CD8-positive, alpha-beta memory T cell (primary cell): ENCODE measurements around the gene RIN3. TPM values are rescaled to one million over a fixed set of nuclear protein-coding genes. Genes with fewer than 3 reads are reported as not detected.
A peak's percentile ranks its signal among the peaks of the same experiment; 100 is the strongest.

Experiments used
- CTCF ChIA-PET: fragments of 350-600 bp; sonication (Branson Sonifier 250); formaldehyde crosslinking; loops from one replicate; lab custom pipeline; 2021; ENCODE audit warnings: antibody characterized with exemption; lab: Charles Lee
- POLR2A ChIA-PET: fragments of 350-600 bp; sonication (Branson Sonifier 250); formaldehyde crosslinking; loops from one replicate; lab custom pipeline; 2021; ENCODE audit warnings: antibody characterized with exemption; lab: Charles Lee
- DNase-seq, 5 donors: peaks; one replicate each; pipeline versions ENCODE4 v3.0.0 to v3.0.0-alpha.2; 2020 to 2022; ENCODE audit warnings: mixed read lengths in 1 of 5
- H3K27ac ChIP-seq: one replicate; pipeline ENCODE4 v1.7.0; 2013; ENCODE audit warnings: low read depth, mild to moderate bottlenecking, low read length, moderate library complexity
- H3K27me3 ChIP-seq: 2 replicates; pipeline ENCODE4 v1.7.0; 2013; ENCODE audit warnings: low read length, mild to moderate bottlenecking; ENCODE audit not compliant: insufficient read depth, poor library complexity, severe bottlenecking
- H3K36me3 ChIP-seq: 2 replicates; pipeline ENCODE4 v1.7.0; 2013; ENCODE audit warnings: mild to moderate bottlenecking, low read length, moderate library complexity; ENCODE audit not compliant: insufficient read depth
- H3K4me1 ChIP-seq: 2 replicates; pipeline ENCODE4 v1.7.0; 2013; ENCODE audit warnings: mild to moderate bottlenecking, low read length, moderate library complexity; ENCODE audit not compliant: insufficient read depth
- H3K4me3 ChIP-seq: 2 replicates; pipeline ENCODE4 v1.7.0; 2013; ENCODE audit warnings: mild to moderate bottlenecking, low read length
- H3K9me3 ChIP-seq: 2 replicates; pipeline ENCODE4 v1.7.0; 2013; ENCODE audit warnings: mild to moderate bottlenecking, low read length
- H3K27ac Mint-ChIP-seq, 8 donors: one replicate each; pipeline ENCODE4 v1.8.0; 2020 to 2021; ENCODE audit warnings: mixed read lengths in 8 of 8, mild to moderate bottlenecking in 6 of 8, inconsistent platforms in 3 of 8, moderate library complexity in 3 of 8
- H3K27me3 Mint-ChIP-seq, 2 donors: one replicate each; pipeline ENCODE4 v1.8.0; 2020 to 2021; ENCODE audit warnings: mixed read lengths in 2 of 2, mild to moderate bottlenecking in 1 of 2, moderate library complexity in 1 of 2
- H3K36me3 Mint-ChIP-seq, 3 donors: one replicate each; pipeline ENCODE4 v1.8.0; 2020 to 2021; ENCODE audit warnings: mixed read lengths in 3 of 3, inconsistent platforms in 1 of 3, mild to moderate bottlenecking in 1 of 3
- H3K4me1 Mint-ChIP-seq, 3 donors: one replicate each; pipeline ENCODE4 v1.8.0; 2020 to 2021; ENCODE audit warnings: mixed read lengths in 3 of 3, inconsistent platforms in 1 of 3, mild to moderate bottlenecking in 1 of 3
- H3K4me3 Mint-ChIP-seq, 7 donors: one replicate each; pipeline ENCODE4 v1.8.0; 2020 to 2021; ENCODE audit warnings: mixed read lengths in 7 of 7, mild to moderate bottlenecking in 6 of 7, moderate library complexity in 4 of 7, inconsistent platforms in 2 of 7
- H3K9me3 Mint-ChIP-seq, 5 donors: one replicate each; pipeline ENCODE4 v1.8.0; 2020 to 2022; ENCODE audit warnings: mixed read lengths in 5 of 5, mild to moderate bottlenecking in 3 of 5, moderate library complexity in 2 of 5, inconsistent platforms in 1 of 5
- polyA plus RNA-seq: library from polyadenylated mRNA; unstranded; fragments of 300-500 nt; fragmentation: Illumina TruSeq; gene quantifications from one replicate; pipeline ENCODE4 v1.2.3, GENCODE V29; 2021
- total RNA-seq, 2 experiments: library from RNA; stranded (reverse); gene quantifications; one replicate each; pipeline ENCODE4 v1.2.3, GENCODE V29; 2021

RIN3 gene
- total and polyA plus RNA-seq, 3 experiments from 2014 or later: 31.9 to 47.4 (median 46.0) TPM

DNA sequence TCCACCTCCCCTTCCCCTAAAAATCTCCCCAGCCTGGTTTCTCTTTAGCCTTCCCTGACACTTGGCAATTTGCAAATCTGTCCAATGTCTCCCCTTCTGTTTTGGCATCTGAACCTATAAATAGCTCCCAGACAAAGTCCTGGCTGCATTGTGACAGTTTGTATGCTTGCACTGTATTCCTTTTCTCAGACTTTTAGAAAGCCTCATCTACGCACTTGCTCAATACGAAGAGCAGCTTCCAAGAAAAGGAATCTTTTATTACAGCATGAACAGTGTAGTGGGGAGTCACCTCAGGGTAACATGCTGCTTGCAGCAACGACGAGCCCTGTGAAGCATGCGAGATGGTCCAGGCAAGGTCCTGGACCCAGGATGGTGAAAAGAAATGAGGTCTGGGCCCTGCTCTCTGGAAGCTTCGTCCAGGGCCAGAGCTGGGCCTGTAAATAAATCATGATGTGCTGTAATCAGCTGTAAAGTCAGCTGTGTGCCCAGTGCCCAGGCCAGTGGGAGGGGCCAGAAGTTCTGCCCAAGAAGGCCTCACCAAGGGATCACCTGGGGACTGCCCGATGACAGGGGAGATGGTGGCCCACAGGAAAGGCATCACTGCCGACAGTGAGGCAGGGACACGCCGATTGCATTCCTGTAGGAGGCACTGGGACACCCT lies 88.3 kb downstream of the RIN3 start:
- peaks cover 12 to 57% (median 42%) of the 10 kb centered on the region in 3 donors for H3K4me1 Mint-ChIP-seq
- H3K9me3 Mint-ChIP-seq: no peaks in the 10 kb centered on the region
- H3K4me1 ChIP-seq: peaks cover 13% of the 10 kb centered on the region
- peak overlapping the region in 3 of 8 donors; percentile 51 to 68 (median 62) for H3K27ac Mint-ChIP-seq
- no peaks in the 10 kb centered on the region for H3K36me3 ChIP-seq
- ChIA-PET CTCF (interaction anchor here (1.3 to 2.2 kb wide), 3 partner anchors 12 to 79 kb away, joined by 3 to 11 read pairs (median 6); no protein-coding TSS in a partner anchor), POLR2A (no interaction called here)
- H3K36me3 Mint-ChIP-seq: peaks cover 0 to 24% (median 3%) of the 10 kb centered on the region in 3 donors
- no peak overlapping the region for H3K4me3 ChIP-seq
- H3K9me3 ChIP-seq: no peaks in the 10 kb centered on the region
- peak overlapping the region in 1 of 7 donors; percentile 25 for H3K4me3 Mint-ChIP-seq
- no peaks in the 10 kb centered on the region for H3K27me3 ChIP-seq
- DNase-seq: no peak
- H3K27me3 Mint-ChIP-seq: no peaks in the 10 kb centered on the region
- no peak overlapping the region for H3K27ac ChIP-seq

DNA sequence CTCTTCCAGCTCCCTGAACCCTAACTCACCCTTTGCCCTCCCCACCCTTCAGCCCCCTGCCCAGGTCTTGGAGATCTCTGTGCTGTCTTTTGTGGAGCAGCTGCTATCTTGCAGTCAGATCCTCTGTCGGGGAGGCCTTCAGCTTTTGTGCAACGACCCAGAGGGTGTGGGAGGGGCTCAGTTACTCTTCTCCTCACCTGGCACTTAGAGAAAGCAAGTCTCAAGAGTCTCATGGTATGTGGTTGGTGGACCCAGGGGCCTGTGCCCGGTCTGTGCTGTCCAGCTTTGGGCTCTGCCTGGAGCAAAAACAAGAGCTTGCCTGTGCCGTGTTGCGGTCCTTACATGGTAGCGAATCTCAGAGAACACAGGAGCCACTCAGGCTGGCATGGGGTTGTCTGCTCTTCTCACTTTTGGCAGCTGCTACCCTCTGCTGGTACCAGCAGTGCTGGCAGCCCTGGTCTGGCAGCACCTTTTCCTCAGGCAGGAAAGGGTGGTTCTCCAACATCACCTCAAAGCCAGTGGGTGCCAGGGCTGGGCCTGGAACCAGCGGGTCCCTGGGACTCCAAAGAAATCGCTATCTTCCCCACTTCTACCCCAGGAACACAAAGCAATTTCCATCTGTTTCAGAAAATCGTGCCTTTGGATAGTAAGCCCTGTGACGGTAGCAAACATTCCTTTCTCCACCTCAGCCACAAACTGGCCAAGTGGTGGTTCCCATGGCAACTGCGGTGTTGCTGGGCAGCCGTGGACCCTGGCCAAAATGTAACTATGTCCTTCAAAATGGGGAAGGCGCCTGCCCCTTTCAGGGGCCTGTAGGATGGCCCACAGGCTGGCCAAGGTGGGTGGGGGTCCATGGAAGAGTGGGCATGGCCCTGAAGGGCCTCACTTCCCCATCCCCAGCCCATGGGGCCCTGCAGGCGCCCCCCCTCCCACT lies 90.0 kb downstream of the RIN3 start:
- peaks cover 13% of the 10 kb centered on the region for H3K4me1 ChIP-seq
- H3K27ac Mint-ChIP-seq: peak overlapping the region in 5 of 8 donors; percentile 35 to 78 (median 61)
- no peaks in the 10 kb centered on the region for H3K27me3 Mint-ChIP-seq
- POLR2A ChIA-PET: interaction anchor here (0.6 kb wide), 1 partner anchor 495 kb away, joined by 4 read pairs; no protein-coding TSS in a partner anchor
- peak overlapping the region; percentile 34 for H3K4me3 ChIP-seq
- peak in 4 of 5 donors; percentile 35 to 76 (median 58) for DNase-seq
- H3K9me3 ChIP-seq: no peaks in the 10 kb centered on the region
- peak overlapping the region in 4 of 7 donors; percentile 11 to 61 (median 38) for H3K4me3 Mint-ChIP-seq
- no peak overlapping the region for H3K27ac ChIP-seq
- H3K36me3 Mint-ChIP-seq: peaks cover 0 to 15% (median 2%) of the 10 kb centered on the region in 3 donors
- H3K9me3 Mint-ChIP-seq: no peaks in the 10 kb centered on the region
- H3K4me1 Mint-ChIP-seq: peaks cover 12 to 54% (median 44%) of the 10 kb centered on the region in 3 donors
- no peaks in the 10 kb centered on the region for H3K27me3 ChIP-seq
- H3K36me3 ChIP-seq: no peaks in the 10 kb centered on the region
- CTCF ChIA-PET: interaction anchor here (0.6 to 2.2 kb wide), 13 partner anchors 9 to 514 kb away, joined by 3 to 11 read pairs (median 3); partner anchors contain the start of genes CPSF2 and NDUFB1

DNA sequence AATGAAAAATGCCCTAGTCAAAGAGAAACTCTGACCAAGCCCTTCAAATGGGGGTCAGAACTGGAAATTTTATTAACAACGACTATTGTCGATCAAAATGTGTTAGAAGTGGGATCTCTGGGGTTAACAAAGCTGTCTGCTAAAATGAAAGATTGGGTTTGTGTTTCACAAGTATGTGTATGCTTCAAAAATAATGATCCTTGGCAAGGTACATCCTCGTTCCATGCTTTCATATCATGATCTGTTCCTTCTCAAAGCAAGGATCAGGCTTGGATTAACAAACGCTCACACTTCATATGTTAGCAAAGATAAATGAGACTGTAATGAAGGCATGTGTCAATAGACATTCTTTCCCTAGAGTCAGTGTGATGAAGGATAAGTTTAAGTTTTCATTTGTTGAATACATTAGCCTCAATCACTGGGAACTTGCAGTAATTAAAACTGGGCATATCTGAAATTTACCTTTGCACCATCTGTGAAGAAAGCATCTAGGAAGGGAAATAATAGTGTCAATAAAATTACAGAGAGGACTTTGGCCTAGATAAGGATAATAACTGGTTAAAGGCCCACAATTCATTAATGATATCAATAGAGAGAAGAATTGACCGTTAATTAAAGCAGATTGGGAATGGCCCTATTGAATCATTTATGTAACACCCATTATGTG lies 91.8 kb downstream of the RIN3 start:
- Histone ChIP-seq H3K4me1 (peaks cover 26% of the 10 kb centered on the region), H3K36me3 (no peaks in the 10 kb centered on the region), H3K4me3 (no peak overlapping the region), H3K27me3 (no peaks in the 10 kb centered on the region), H3K27ac (no peak overlapping the region), H3K9me3 (no peaks in the 10 kb centered on the region)
- POLR2A ChIA-PET: no interaction called here
- Mint-ChIP-seq H3K9me3 (no peaks in the 10 kb centered on the region), H3K36me3 (peaks cover 0 to 11% (median 2%) of the 10 kb centered on the region in 3 donors), H3K4me1 (peaks cover 26 to 52% (median 50%) of the 10 kb centered on the region in 3 donors), H3K27ac (peak overlapping the region in 3 of 8 donors; percentile 27 to 85 (median 66)), H3K27me3 (no peaks in the 10 kb centered on the region), H3K4me3 (no peak overlapping the region)
- DNase-seq: no peak
- CTCF ChIA-PET: interaction anchor here (0.8 to 1.3 kb wide), 3 partner anchors 58 to 75 kb away, joined by 3 to 4 read pairs (median 3); no protein-coding TSS in a partner anchor

DNA sequence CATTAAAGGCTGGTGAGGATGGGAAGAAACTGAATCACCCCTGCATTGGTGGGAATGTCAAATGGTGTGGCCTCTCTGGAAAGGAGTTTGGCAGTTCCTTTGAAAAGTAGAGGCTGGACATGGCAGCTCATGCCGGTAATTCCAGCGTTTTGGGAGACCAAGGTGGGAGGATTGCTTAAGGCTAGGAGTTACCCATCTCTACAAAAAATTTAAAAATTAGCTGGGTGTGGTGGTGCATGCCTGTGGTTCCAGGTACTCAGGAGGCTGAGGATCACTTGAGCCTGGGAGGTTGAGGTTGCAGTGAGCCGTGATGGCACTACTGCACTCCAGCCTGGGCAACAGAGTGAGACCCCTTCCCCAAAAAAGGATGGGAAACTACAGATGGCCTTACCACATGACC lies 93.7 kb downstream of the RIN3 start:
- no peak overlapping the region for H3K27ac ChIP-seq
- H3K9me3 ChIP-seq: no peaks in the 10 kb centered on the region
- no peak overlapping the region for H3K4me3 ChIP-seq
- peaks cover 36 to 51% (median 42%) of the 10 kb centered on the region in 3 donors for H3K4me1 Mint-ChIP-seq
- ChIA-PET POLR2A (no interaction called here), CTCF (interaction anchor here (1.6 kb wide), 1 partner anchor 73 kb away, joined by 8 read pairs; no protein-coding TSS in a partner anchor)
- peaks cover 29% of the 10 kb centered on the region for H3K4me1 ChIP-seq
- peaks cover 5 to 22% (median 6%) of the 10 kb centered on the region in 3 donors for H3K36me3 Mint-ChIP-seq
- H3K9me3 Mint-ChIP-seq: no peaks in the 10 kb centered on the region
- H3K27me3 Mint-ChIP-seq: no peaks in the 10 kb centered on the region
- H3K27ac Mint-ChIP-seq: peak overlapping the region in 3 of 8 donors; percentile 12 to 32 (median 17)
- DNase-seq: no peak
- H3K4me3 Mint-ChIP-seq: no peak overlapping the region
- H3K36me3 ChIP-seq: no peaks in the 10 kb centered on the region
- no peaks in the 10 kb centered on the region for H3K27me3 ChIP-seq

DNA sequence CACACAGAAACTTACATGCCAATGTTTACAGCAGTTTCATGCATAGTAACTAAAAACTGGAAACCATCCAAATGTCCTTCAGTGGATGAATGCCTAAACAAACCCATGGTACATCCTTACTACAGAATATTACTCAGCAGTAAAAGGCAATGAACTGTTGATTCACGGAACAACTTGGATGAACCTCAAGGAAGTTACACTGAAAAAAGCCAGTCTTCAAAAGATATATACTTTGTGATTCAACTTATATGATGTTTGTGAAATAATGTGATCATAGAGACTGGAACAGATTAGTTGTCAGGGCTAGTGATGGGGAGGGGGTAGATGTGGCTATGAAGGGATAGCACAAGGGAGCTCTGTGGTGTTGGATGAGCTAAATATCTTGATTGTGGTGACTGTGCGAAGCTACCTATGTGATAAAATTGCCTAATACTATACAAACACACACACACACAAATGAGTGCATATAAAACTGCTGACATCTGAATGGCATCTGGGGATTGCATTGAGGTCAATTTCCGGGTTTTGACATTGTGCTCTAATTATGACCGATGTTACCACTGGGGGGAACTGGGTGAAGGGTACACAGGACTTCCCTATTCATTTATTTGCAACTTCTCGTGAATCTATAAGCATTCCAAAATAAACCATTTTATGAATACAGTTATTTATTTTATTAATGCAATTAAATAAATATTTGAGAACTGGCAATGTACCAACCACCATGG lies 94.3 kb downstream of the RIN3 start:
- POLR2A ChIA-PET: no interaction called here
- H3K4me3 Mint-ChIP-seq: no peak overlapping the region
- H3K36me3 Mint-ChIP-seq: peaks cover 5 to 22% (median 6%) of the 10 kb centered on the region in 3 donors
- H3K27me3 ChIP-seq: no peaks in the 10 kb centered on the region
- H3K4me1 Mint-ChIP-seq: peaks cover 41 to 54% (median 47%) of the 10 kb centered on the region in 3 donors
- no peaks in the 10 kb centered on the region for H3K36me3 ChIP-seq
- CTCF ChIA-PET: interaction anchor here (1.6 to 2.4 kb wide), 2 partner anchors 22 to 72 kb away, joined by 8 read pairs; no protein-coding TSS in a partner anchor
- peak overlapping the region in 5 of 8 donors; percentile 5 to 56 (median 15) for H3K27ac Mint-ChIP-seq
- peaks cover 32% of the 10 kb centered on the region for H3K4me1 ChIP-seq
- H3K4me3 ChIP-seq: no peak overlapping the region
- H3K9me3 Mint-ChIP-seq: no peaks in the 10 kb centered on the region
- H3K27me3 Mint-ChIP-seq: no peaks in the 10 kb centered on the region
- no peak overlapping the region for H3K27ac ChIP-seq
- no peak for DNase-seq
- no peaks in the 10 kb centered on the region for H3K9me3 ChIP-seq

DNA sequence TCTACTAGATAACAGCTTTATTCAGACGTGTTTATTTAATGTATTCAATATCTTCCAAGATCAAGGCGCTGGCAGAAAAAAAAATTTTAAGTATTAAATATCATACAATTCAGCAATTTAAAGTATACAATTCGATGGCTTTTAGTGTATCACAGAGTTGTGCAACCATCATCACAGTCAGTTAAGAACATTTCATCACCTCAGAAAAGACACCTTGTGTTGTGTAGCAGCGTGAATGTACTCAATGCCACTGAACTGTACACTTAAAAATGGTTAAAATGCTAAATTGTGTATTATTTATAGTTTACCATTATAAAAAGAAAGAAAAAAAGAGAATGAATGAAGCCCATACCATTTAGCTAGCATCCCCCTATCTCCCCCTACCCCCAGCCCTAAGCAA lies 96.4 kb downstream of the RIN3 start:
- no peaks in the 10 kb centered on the region for H3K27me3 Mint-ChIP-seq
- no peaks in the 10 kb centered on the region for H3K27me3 ChIP-seq
- CTCF ChIA-PET: interaction anchor here (0.9 to 2.4 kb wide), 3 partner anchors 13 to 60 kb away, joined by 3 to 8 read pairs (median 3); no protein-coding TSS in a partner anchor
- peaks cover 43 to 58% (median 55%) of the 10 kb centered on the region in 3 donors for H3K4me1 Mint-ChIP-seq
- peak overlapping the region; percentile 25 to 92 (median 80) for H3K27ac Mint-ChIP-seq
- peaks cover 41% of the 10 kb centered on the region for H3K4me1 ChIP-seq
- no peak overlapping the region for H3K27ac ChIP-seq
- POLR2A ChIA-PET: no interaction called here
- no peak for DNase-seq
- H3K9me3 Mint-ChIP-seq: no peaks in the 10 kb centered on the region
- no peaks in the 10 kb centered on the region for H3K9me3 ChIP-seq
- peaks cover 5 to 22% (median 6%) of the 10 kb centered on the region in 3 donors for H3K36me3 Mint-ChIP-seq
- no peaks in the 10 kb centered on the region for H3K36me3 ChIP-seq
- H3K4me3 Mint-ChIP-seq: peak overlapping the region in 2 of 7 donors; percentile 41 to 66
- H3K4me3 ChIP-seq: no peak overlapping the region

DNA sequence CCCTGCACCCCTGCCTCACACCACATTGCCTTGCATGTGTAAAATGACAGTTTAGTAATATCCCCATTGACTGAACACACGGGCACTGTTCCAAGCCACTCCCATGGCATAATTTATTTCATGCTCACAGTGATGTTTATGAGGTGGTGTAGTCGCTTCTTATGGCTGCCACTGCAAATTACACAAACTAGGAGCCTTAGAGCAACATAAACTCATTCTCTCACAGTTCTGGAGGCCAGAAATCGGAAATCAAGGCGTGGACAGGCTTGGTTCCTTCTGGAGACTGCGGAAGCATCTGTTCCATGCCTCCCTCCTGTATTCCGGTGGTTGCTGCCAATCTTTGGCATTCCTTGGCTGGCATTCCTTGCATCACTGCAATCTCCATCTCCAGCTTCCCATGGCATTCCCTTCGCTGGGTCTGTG lies 97.3 kb downstream of the RIN3 start:
- Histone ChIP-seq H3K27me3 (no peaks in the 10 kb centered on the region), H3K27ac (no peak overlapping the region), H3K36me3 (no peaks in the 10 kb centered on the region), H3K4me3 (no peak overlapping the region), H3K9me3 (no peaks in the 10 kb centered on the region), H3K4me1 (peaks cover 50% of the 10 kb centered on the region)
- Mint-ChIP-seq H3K4me3 (no peak overlapping the region), H3K4me1 (peaks cover 51 to 65% (median 64%) of the 10 kb centered on the region in 3 donors), H3K36me3 (peaks cover 5 to 20% (median 6%) of the 10 kb centered on the region in 3 donors), H3K9me3 (no peaks in the 10 kb centered on the region), H3K27me3 (no peaks in the 10 kb centered on the region), H3K27ac (peak overlapping the region in 3 of 8 donors; percentile 66 to 82 (median 80))
- POLR2A ChIA-PET: no interaction called here
- no peak for DNase-seq
- CTCF ChIA-PET: no interaction called here
